Chondrocyte (in vitro differentiated cells): ENCODE results near the gene DSCAML1. TPM values are rescaled to one million over a fixed set of nuclear protein-coding genes. Genes with fewer than 3 reads are reported as not detected.

Experiments used
- DNase-seq: peaks from one replicate; pipeline ENCODE4 v3.0.0; 2021; ENCODE audit warnings: mixed read lengths, low spot score
- H3K27ac Mint-ChIP-seq: one replicate; pipeline ENCODE4 v1.8.0; 2021; ENCODE audit warnings: mild to moderate bottlenecking, moderate library complexity, mixed read lengths; ENCODE audit not compliant: unreplicated experiment
- H3K27me3 Mint-ChIP-seq: 2 replicates; pipeline ENCODE4 v1.8.0; 2021; ENCODE audit warnings: low read depth, mixed read lengths
- H3K36me3 Mint-ChIP-seq: 2 replicates; pipeline ENCODE4 v1.8.0; 2021; ENCODE audit warnings: low read depth, mixed read lengths
- H3K4me1 Mint-ChIP-seq: 2 replicates; pipeline ENCODE4 v1.8.0; 2021; ENCODE audit warnings: low read depth, mild to moderate bottlenecking, mixed read lengths
- H3K4me3 Mint-ChIP-seq: one replicate; pipeline ENCODE4 v1.8.0; 2021; ENCODE audit warnings: mild to moderate bottlenecking, moderate library complexity, mixed read lengths; ENCODE audit not compliant: unreplicated experiment
- H3K9me3 Mint-ChIP-seq: 2 replicates; pipeline ENCODE4 v1.8.0; 2021; ENCODE audit warnings: low read depth, mixed read lengths
- CTCF ChIP-seq: fragments of 200-600 bp; sonication (generic); IDR thresholded peaks from 2 replicates; pipeline ENCODE4 v1.5.0; 2021; ENCODE audit warnings: antibody characterized with exemption, mild to moderate bottlenecking, moderate library complexity
- total RNA-seq: library from RNA; stranded (reverse); gene quantifications from 3 replicates; pipeline ENCODE4 v1.2.1, GENCODE V29; 2021

DSCAML1 gene
- total RNA-seq, 1 donor from 2014 or later, result not detected

- no peak for TF ChIP-seq CTCF
- peaks cover 4% of the 10 kb centered on the region for H3K4me1 Mint-ChIP-seq
- no peak overlapping the region for H3K4me3 Mint-ChIP-seq
- H3K9me3 Mint-ChIP-seq, result no peaks in the 10 kb centered on the region
- no peaks in the 10 kb centered on the region for H3K36me3 Mint-ChIP-seq
- H3K27ac Mint-ChIP-seq, result no peak overlapping the region
- DNase-seq, result no peak
- peaks cover 68% of the 10 kb centered on the region for H3K27me3 Mint-ChIP-seq
Measured at GRCh38 chr11:117792992-117793391, 4.0 kb downstream of the DSCAML1 start.

- no peak overlapping the region for H3K27ac Mint-ChIP-seq
- no peaks in the 10 kb centered on the region for H3K36me3 Mint-ChIP-seq
- TF ChIP-seq CTCF, result no peak
- no peaks in the 10 kb centered on the region for H3K9me3 Mint-ChIP-seq
- H3K4me3 Mint-ChIP-seq, result no peak overlapping the region
- no peaks in the 10 kb centered on the region for H3K4me1 Mint-ChIP-seq
- DNase-seq, result no peak
- peaks cover 69% of the 10 kb centered on the region for H3K27me3 Mint-ChIP-seq
Measured at GRCh38 chr11:117792241-117792640, 4.8 kb downstream of the DSCAML1 start.

- Mint-ChIP-seq H3K4me3 (no peak overlapping the region), H3K27ac (no peak overlapping the region), H3K9me3 (no peaks in the 10 kb centered on the region), H3K27me3 (peaks cover 75% of the 10 kb centered on the region), H3K4me1 (peaks cover 6% of the 10 kb centered on the region), H3K36me3 (no peaks in the 10 kb centered on the region)
- no peak for TF ChIP-seq CTCF
- DNase-seq, result no peak
Measured at GRCh38 chr11:117790279-117790678, 6.7 kb downstream of the DSCAML1 start.

- H3K27me3 Mint-ChIP-seq, result peaks cover 74% of the 10 kb centered on the region
- DNase-seq, result no peak
- peaks cover 6% of the 10 kb centered on the region for H3K4me1 Mint-ChIP-seq
- no peaks in the 10 kb centered on the region for H3K36me3 Mint-ChIP-seq
- H3K9me3 Mint-ChIP-seq, result no peaks in the 10 kb centered on the region
- no peak overlapping the region for H3K27ac Mint-ChIP-seq
- no peak for TF ChIP-seq CTCF
- no peak overlapping the region for H3K4me3 Mint-ChIP-seq
Measured at GRCh38 chr11:117789241-117789640, 7.8 kb downstream of the DSCAML1 start.

GRCh38 chr11:117786135-117786870, 10.7 kb downstream of the DSCAML1 start:
- peaks cover 75% of the 10 kb centered on the region for H3K27me3 Mint-ChIP-seq
- H3K36me3 Mint-ChIP-seq, result no peaks in the 10 kb centered on the region
- no peak for DNase-seq
- TF ChIP-seq CTCF, result no peak
- no peaks in the 10 kb centered on the region for H3K9me3 Mint-ChIP-seq
- H3K4me3 Mint-ChIP-seq, result no peak overlapping the region
- H3K4me1 Mint-ChIP-seq, result peaks cover 6% of the 10 kb centered on the region
- H3K27ac Mint-ChIP-seq, result no peak overlapping the region
